ENCODE data around the gene LLGL1.

Gene LLGL1

DNA sequence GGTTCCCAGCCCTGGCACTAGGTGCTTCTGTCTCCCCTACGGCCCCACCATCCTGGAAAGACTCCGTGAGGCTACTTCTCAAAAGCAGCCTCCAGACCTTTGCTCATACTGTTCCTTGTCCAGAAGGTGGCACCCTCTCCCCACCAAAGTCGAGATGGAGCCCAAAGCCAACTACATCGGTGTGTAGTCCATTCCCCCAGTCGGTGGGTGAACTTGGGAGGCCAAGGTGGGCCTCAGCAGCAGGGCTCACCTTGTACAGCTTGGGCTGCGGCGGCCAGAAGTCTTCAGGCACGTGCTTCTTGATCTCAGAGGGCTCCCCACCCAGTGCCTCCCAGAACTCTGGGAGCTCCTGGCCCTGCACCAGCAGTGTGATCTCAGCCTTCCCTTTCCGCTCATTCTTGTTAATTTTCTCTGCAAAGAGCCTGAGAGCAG lies 22.9 kb downstream of the LLGL1 start:
- DNase-seq (ENCODE audit: low spot score) = peak; percentile 93
- TF ChIP-seq, protein P1, sequence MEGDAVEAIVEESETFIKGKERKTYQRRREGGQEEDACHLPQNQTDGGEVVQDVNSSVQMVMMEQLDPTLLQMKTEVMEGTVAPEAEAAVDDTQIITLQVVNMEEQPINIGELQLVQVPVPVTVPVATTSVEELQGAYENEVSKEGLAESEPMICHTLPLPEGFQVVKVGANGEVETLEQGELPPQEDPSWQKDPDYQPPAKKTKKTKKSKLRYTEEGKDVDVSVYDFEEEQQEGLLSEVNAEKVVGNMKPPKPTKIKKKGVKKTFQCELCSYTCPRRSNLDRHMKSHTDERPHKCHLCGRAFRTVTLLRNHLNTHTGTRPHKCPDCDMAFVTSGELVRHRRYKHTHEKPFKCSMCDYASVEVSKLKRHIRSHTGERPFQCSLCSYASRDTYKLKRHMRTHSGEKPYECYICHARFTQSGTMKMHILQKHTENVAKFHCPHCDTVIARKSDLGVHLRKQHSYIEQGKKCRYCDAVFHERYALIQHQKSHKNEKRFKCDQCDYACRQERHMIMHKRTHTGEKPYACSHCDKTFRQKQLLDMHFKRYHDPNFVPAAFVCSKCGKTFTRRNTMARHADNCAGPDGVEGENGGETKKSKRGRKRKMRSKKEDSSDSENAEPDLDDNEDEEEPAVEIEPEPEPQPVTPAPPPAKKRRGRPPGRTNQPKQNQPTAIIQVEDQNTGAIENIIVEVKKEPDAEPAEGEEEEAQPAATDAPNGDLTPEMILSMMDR (IDR thresholded peaks at IDR 0.05; ENCODE audit: borderline replicate concordance, control extremely low read depth, extremely low read depth, insufficient read depth, missing control alignments) = peak; percentile 42
- in situ Hi-C loops (cut with MboI; ENCODE audit: low sequenced_read_pairs, unreplicated experiment) = no loop called here

DNA sequence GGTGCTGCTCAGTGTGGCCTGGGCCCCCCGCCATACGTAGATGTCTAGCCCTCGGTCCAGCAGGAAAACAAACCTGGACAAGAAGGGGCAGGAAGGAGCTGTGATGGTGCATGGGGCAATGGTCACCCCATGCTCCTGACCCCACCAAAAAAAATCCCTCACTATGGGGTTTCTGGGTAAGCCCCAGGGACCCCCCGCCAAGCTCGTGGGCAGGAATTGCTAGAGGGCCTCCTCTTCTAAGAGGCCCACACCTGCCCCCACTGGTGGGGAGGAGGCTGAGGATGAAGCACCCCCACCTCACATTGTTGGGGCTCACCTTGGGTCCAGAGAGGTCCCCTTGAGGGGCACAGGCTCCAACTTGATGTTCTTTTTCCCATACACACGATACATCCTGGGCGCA lies 23.4 kb downstream of the LLGL1 start:
- DNase-seq (ENCODE audit: low spot score) = no peak
- in situ Hi-C loops (cut with MboI; ENCODE audit: low sequenced_read_pairs, unreplicated experiment) = no loop called here
- TF ChIP-seq, protein P1 (IDR thresholded peaks at IDR 0.05; ENCODE audit: borderline replicate concordance, control extremely low read depth, extremely low read depth, insufficient read depth, missing control alignments) = no peak

DNA sequence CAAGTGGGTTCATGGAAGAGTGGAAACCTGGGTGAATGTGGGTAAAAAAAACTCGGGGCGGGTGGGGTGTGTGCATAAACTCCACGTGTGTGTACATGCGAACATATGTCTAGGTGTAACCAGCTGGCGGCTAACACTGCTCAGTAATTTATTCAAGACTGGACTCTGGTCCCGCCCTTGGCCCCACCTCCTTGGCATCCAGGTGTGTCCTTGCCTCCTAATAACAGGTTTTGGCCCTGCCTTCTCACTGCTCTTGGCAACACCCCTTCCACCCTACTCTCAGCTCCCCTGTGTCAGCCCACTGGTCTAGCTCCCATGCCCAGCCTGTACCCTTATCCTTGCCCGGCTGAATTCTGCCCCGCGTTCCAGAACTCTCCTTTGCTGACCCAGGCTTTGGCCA lies 24.8 kb downstream of the LLGL1 start:
- no peak for DNase-seq (ENCODE audit: low spot score)
- TF ChIP-seq, protein P1 (IDR thresholded peaks at IDR 0.05; ENCODE audit: borderline replicate concordance, control extremely low read depth, extremely low read depth, insufficient read depth, missing control alignments) = no peak
- in situ Hi-C loops (cut with MboI; ENCODE audit: low sequenced_read_pairs, unreplicated experiment) = no loop called here

DNA sequence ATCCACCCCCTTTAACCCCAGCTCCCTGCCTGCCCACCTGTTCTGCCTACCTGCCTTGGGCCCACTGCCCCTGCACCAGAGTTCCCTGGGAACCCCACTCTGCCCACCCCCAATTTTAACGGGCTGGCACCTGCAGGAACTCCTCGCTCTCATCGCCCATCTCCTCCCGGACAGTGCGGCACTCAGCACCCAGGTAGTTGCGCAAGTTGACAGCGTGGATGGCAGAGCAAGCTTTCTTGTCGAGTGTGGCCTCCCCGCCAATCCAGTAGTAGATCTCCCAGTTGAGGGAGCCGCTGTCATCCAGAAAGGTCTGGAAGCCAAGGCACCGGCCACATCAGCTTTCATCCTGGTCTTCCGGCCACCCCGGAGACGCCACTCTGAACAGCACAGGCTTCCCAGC lies 25.3 kb downstream of the LLGL1 start:
- in situ Hi-C loops (cut with MboI; ENCODE audit: low sequenced_read_pairs, unreplicated experiment) = no loop called here
- TF ChIP-seq, protein P1 (IDR thresholded peaks at IDR 0.05; ENCODE audit: borderline replicate concordance, control extremely low read depth, extremely low read depth, insufficient read depth, missing control alignments) = no peak
- DNase-seq (ENCODE audit: low spot score) = no peak

DNA sequence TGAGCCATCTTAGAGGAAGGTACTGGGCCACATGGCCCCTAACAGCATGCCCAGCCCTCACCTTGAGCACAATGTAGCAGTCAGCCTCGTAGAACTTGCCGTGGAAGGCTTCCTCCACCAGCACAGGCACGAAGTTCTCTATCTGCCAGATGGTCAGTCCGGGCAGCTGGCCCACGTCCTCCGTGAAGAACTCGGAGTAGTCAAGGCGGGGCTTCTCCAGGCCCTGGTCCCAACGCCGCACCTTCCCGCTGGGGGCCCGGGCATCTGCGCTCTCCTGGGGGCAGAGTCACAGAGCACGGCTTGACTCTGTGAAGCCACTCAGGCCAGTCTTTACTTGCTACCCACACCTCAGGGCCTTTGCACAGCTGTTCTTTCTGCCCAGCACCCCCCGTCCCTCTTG lies 25.8 kb downstream of the LLGL1 start:
- DNase-seq (ENCODE audit: low spot score) = no peak
- in situ Hi-C loops (cut with MboI; ENCODE audit: low sequenced_read_pairs, unreplicated experiment) = no loop called here
- TF ChIP-seq, protein P1 (IDR thresholded peaks at IDR 0.05; ENCODE audit: borderline replicate concordance, control extremely low read depth, extremely low read depth, insufficient read depth, missing control alignments) = no peak

DNA sequence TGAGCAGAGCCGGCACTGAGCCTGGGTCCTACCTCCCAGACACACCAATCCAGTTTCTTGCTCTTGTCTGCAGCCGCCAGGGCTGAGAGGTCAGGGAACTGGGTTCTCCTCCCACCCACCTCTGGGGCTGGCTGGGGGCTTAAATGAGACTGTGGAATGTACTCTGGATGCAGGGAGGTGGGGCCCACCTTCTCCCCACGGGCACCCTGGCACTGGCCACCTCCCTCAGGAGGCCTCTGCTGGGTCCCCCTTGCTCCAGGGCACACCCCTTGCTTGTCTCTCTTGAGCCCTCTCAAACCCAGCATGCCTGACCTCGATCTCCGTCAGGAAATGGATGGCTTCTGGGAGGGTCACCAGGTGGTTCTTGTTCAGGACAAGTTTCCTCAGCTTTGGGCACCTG lies 26.7 kb downstream of the LLGL1 start:
- in situ Hi-C loops (cut with MboI; ENCODE audit: low sequenced_read_pairs, unreplicated experiment) = no loop called here
- TF ChIP-seq, protein P1 (IDR thresholded peaks at IDR 0.05; ENCODE audit: borderline replicate concordance, control extremely low read depth, extremely low read depth, insufficient read depth, missing control alignments) = no peak
- DNase-seq (ENCODE audit: low spot score) = no peak

Measured in GM13976 (cell line).